Neural crest cell (in vitro differentiated cells): Measurements from ENCODE around the gene CACNA2D4. TPM values are rescaled to one million over a fixed set of nuclear protein-coding genes. Genes with fewer than 3 reads are reported as not detected.

Experiments
- DNase-seq: peaks from one replicate; pipeline ENCODE4 v3.0.0; 2021; ENCODE audit warnings: low read depth, mixed read lengths, low spot score
- H3K27ac Mint-ChIP-seq: one replicate; pipeline ENCODE4 v1.8.0; 2021; ENCODE audit warnings: mild to moderate bottlenecking, mixed read lengths; ENCODE audit not compliant: unreplicated experiment
- H3K27me3 Mint-ChIP-seq: 2 replicates; pipeline ENCODE4 v1.8.0; 2021; ENCODE audit warnings: low read depth, mild to moderate bottlenecking, mixed read lengths
- H3K36me3 Mint-ChIP-seq: 2 replicates; pipeline ENCODE4 v1.8.0; 2021; ENCODE audit warnings: low read depth, mild to moderate bottlenecking, mixed read lengths
- H3K4me1 Mint-ChIP-seq: 2 replicates; pipeline ENCODE4 v1.8.0; 2021; ENCODE audit warnings: mixed read lengths
- H3K4me3 Mint-ChIP-seq: one replicate; pipeline ENCODE4 v1.8.0; 2021; ENCODE audit warnings: mild to moderate bottlenecking, mixed read lengths
- H3K9me3 Mint-ChIP-seq: 2 replicates; pipeline ENCODE4 v1.8.0; 2021; ENCODE audit warnings: mixed read lengths
- total RNA-seq: library from RNA; stranded (reverse); gene quantifications from 2 replicates; pipeline ENCODE4 v1.2.1, GENCODE V29; 2021
- TF ChIP-seq, protein P1 (sequence below): fragments of 200-600 bp; sonication (generic); conservative IDR thresholded peaks from 2 replicates; pipeline ENCODE4 v1.5.0; 2021; ENCODE audit warnings: antibody characterized with exemption, mild to moderate bottlenecking

The CACNA2D4 gene
- total RNA-seq, 1 donor from 2014 or later, result 0.72 TPM

DNA sequence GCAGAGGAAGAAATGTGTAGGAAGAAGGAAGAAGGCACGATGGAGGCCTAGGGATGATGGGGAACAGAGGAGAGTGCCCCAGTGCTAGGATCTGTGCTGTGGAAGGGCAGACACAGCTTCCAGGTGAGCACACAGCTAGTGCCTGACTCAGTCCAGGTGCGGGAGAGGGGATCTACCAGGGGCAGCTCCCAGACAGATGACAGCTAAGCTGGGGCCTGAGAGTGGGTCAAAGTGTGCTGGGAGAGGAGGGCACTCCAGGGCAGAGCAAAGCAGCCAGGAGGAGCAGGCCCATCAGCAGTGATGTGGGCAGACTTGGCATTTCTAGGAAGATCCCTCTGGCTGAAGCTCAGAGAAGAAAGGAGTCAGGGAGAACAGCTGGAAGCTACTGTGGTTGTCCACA lies 61.4 kb downstream of the CACNA2D4 start:
- Mint-ChIP-seq H3K4me3 (no peak overlapping the region), H3K27ac (no peak overlapping the region), H3K36me3 (no peaks in the 10 kb centered on the region), H3K4me1 (peaks cover 4% of the 10 kb centered on the region), H3K9me3 (no peaks in the 10 kb centered on the region), H3K27me3 (no peaks in the 10 kb centered on the region)
- TF ChIP-seq, protein P1, sequence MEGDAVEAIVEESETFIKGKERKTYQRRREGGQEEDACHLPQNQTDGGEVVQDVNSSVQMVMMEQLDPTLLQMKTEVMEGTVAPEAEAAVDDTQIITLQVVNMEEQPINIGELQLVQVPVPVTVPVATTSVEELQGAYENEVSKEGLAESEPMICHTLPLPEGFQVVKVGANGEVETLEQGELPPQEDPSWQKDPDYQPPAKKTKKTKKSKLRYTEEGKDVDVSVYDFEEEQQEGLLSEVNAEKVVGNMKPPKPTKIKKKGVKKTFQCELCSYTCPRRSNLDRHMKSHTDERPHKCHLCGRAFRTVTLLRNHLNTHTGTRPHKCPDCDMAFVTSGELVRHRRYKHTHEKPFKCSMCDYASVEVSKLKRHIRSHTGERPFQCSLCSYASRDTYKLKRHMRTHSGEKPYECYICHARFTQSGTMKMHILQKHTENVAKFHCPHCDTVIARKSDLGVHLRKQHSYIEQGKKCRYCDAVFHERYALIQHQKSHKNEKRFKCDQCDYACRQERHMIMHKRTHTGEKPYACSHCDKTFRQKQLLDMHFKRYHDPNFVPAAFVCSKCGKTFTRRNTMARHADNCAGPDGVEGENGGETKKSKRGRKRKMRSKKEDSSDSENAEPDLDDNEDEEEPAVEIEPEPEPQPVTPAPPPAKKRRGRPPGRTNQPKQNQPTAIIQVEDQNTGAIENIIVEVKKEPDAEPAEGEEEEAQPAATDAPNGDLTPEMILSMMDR, result no peak
- no peak for DNase-seq

DNA sequence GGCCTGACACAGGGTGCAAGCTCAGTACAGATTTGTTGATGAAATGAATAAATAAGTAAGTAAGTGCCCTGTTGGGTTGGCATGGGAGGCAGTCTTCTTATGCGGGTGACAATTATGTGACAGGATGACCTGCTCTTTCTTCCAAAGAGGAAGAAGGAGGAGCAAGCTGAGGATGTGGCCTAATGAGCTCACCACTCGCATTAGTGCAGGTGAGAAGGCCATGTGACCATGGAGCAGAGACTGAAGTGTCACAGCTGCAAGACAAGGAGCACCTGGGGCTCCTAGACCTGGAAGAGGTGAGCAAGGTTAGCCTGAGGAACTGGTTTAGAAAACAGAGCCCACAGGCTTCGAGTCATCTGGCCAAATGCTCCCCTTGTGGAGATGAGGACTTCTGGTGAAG lies 63.2 kb downstream of the CACNA2D4 start:
- no peak for DNase-seq
- H3K4me3 Mint-ChIP-seq, result no peak overlapping the region
- TF ChIP-seq, protein P1, result no peak

DNA sequence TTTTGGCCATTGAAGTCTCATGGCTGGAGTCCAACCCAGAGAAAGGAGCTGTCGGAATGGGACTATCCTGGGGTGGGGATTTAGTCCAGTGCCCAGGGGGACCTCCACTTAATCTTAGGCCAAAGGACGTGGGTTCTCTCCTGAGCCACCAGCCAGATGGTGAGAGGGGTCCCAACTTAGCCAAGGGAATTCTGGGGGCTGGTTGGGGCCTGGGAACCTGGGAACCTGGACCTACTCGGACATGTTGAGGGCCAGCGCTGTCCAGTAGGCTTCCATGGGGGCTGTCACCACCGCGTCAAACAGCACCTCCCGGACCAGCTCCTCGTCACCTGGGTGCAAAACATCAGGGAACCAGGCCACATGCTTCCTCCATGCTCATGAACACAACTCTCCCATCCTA lies 64.7 kb downstream of the CACNA2D4 start:
- no peak overlapping the region for H3K27ac Mint-ChIP-seq
- H3K4me3 Mint-ChIP-seq, result no peak overlapping the region
- peaks cover 3% of the 10 kb centered on the region for H3K4me1 Mint-ChIP-seq
- no peaks in the 10 kb centered on the region for H3K27me3 Mint-ChIP-seq
- DNase-seq, result no peak
- TF ChIP-seq, protein P1, result no peak
- H3K36me3 Mint-ChIP-seq, result no peaks in the 10 kb centered on the region
- H3K9me3 Mint-ChIP-seq, result no peaks in the 10 kb centered on the region

More for the DNA sequence above, 63.2 kb downstream of the CACNA2D4 start:
- Mint-ChIP-seq H3K9me3 (no peaks in the 10 kb centered on the region), H3K27me3 (no peaks in the 10 kb centered on the region), H3K36me3 (no peaks in the 10 kb centered on the region), H3K4me1 (peaks cover 4% of the 10 kb centered on the region), H3K27ac (no peak overlapping the region)

DNA sequence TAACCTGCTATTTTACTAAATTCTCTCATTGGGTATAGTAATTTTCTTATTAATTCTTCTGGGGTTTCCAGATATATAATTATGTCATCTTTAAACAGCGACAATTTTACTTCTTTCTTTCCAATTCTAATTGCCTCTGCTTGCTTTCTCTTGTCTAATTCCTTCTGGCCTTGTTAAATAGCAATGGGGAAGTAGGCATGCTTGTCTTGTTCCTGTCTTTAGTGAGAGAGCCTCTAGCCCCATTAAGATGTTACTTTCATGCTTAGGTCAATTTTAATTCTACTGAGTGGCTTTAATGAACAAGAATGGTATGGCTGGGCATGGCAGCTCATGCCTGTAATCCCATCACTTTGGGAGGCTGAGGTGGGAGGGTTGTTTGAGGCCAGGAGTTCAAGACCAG lies 66.4 kb downstream of the CACNA2D4 start:
- Mint-ChIP-seq H3K27ac (no peak overlapping the region), H3K27me3 (no peaks in the 10 kb centered on the region), H3K36me3 (no peaks in the 10 kb centered on the region), H3K9me3 (no peaks in the 10 kb centered on the region), H3K4me3 (no peak overlapping the region), H3K4me1 (peaks cover 10% of the 10 kb centered on the region)
- TF ChIP-seq, protein P1, result no peak
- DNase-seq, result no peak

DNA sequence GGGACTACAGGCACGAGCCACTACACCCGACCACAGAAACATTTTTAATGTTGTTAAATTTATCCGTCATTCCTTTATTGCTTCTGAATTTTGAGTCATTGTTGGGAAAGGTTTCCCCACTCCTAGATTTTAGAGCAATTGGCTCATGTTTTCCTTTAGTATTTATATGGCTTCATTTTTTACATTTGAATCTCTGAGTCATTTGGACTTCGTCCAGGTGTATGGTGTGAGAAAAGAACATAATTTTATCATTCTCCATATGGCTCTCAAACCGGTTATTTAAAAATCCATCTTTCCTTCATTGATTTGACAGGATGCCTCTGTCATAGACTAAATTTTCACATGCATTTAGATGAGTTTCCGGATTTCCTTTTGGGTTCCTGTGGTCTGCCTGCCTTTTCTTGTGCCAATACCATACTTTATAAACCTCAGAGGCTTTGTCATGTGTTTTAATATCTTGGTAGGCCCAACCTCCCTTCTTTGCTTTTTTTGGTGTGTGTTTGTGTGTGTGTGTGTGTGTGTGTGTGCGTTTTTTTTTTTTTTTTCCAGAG lies 67.2 kb downstream of the CACNA2D4 start:
- no peaks in the 10 kb centered on the region for H3K9me3 Mint-ChIP-seq
- H3K27ac Mint-ChIP-seq, result no peak overlapping the region
- DNase-seq, result no peak
- peaks cover 10% of the 10 kb centered on the region for H3K4me1 Mint-ChIP-seq
- no peaks in the 10 kb centered on the region for H3K27me3 Mint-ChIP-seq
- no peak overlapping the region for H3K4me3 Mint-ChIP-seq
- no peaks in the 10 kb centered on the region for H3K36me3 Mint-ChIP-seq
- TF ChIP-seq, protein P1, result no peak
